Suprapubic skin (tissue), 4 donors: Measurements from ENCODE around the gene FSTL4.

Experiments
- CTCF ChIP-seq, 2 donors: fragments of 200-600 bp in 1 of 2; fragments of 450-650 bp in 1 of 2; sonication (generic) in 1 of 2; IDR thresholded peaks; one replicate each; pipeline ENCODE4 v1.5.1; 2016 to 2019; ENCODE audit warnings: antibody characterized with exemption in 2 of 2, mild to moderate bottlenecking in 1 of 2, moderate library complexity in 1 of 2
- EP300 ChIP-seq: sonication (generic); formaldehyde crosslinking; IDR thresholded peaks from one replicate; pipeline ENCODE4 v1.6.1; 2017; ENCODE audit warnings: antibody characterized with exemption
- POLR2A ChIP-seq, 2 donors: fragments of 450-650 bp; IDR thresholded peaks; one replicate each; pipeline ENCODE4 v1.6.1; 2017; ENCODE audit warnings: antibody characterized with exemption in 2 of 2, mild to moderate bottlenecking in 2 of 2, moderate library complexity in 2 of 2
- POLR2AphosphoS5 ChIP-seq, 3 donors: sonication (generic); formaldehyde crosslinking; IDR thresholded peaks; one replicate each; pipeline ENCODE4 v1.6.1; 2017; ENCODE audit warnings: antibody characterized with exemption in 3 of 3

DNA sequence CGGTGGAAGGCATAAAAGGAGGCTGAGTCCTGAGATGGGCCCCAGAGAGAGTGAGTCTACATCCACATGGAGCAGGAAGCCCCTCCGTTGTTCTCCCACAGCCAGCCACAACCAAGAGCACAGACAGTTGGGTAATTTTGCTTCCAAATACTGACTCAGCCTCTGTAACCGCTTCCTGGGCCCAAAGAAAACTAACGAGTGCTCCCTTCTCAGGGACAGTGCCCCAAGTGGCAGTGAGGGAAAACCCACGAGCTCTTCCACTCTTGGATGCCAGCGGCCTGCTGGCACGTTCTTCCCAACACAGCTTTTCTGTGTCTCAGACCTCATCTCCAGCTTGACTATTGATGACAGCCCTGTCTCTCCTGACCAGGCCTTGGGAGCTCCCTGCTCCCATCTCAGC, 207.6 kb downstream of the FSTL4 start:
- TF ChIP-seq CTCF (IDR thresholded peaks at IDR 0.05): no peak
- TF ChIP-seq EP300: no peak
- TF ChIP-seq POLR2A (IDR thresholded peaks at IDR 0.05): no peak
- no peak for TF ChIP-seq POLR2AphosphoS5 (IDR thresholded peaks at IDR 0.05)
